Retinal pigment epithelial cell (primary cell): ENCODE data around the gene ZNF595.
"Not testable (repeated sequence)": the region's sequence is repeated elsewhere in the genome, so short reads cannot be mapped to it uniquely, and the experiment has no call there.

Source experiments
- DNase-seq: peaks from one replicate; pipeline ENCODE4 v3.0.0-alpha.2; 2010; ENCODE audit warnings: low read depth
- H3K4me3 ChIP-seq: 2 replicates; pipeline ENCODE4 v1.5.1; 2011; ENCODE audit warnings: mild to moderate bottlenecking, low read length, control low read depth, moderate library complexity
- TF ChIP-seq, protein P1 (sequence below): conservative IDR thresholded peaks from 2 replicates; pipeline ENCODE4 v1.5.1; 2011; ENCODE audit warnings: low read depth, low read length, control low read depth, inconsistent platforms

The ZNF595 gene

GRCh38 chr4:112771-113170 is 59.6 kb downstream of the ZNF595 start:
- no peak overlapping the region for H3K4me3 ChIP-seq
- no peak for DNase-seq
- TF ChIP-seq, protein P1, sequence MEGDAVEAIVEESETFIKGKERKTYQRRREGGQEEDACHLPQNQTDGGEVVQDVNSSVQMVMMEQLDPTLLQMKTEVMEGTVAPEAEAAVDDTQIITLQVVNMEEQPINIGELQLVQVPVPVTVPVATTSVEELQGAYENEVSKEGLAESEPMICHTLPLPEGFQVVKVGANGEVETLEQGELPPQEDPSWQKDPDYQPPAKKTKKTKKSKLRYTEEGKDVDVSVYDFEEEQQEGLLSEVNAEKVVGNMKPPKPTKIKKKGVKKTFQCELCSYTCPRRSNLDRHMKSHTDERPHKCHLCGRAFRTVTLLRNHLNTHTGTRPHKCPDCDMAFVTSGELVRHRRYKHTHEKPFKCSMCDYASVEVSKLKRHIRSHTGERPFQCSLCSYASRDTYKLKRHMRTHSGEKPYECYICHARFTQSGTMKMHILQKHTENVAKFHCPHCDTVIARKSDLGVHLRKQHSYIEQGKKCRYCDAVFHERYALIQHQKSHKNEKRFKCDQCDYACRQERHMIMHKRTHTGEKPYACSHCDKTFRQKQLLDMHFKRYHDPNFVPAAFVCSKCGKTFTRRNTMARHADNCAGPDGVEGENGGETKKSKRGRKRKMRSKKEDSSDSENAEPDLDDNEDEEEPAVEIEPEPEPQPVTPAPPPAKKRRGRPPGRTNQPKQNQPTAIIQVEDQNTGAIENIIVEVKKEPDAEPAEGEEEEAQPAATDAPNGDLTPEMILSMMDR = no peak

DNA sequence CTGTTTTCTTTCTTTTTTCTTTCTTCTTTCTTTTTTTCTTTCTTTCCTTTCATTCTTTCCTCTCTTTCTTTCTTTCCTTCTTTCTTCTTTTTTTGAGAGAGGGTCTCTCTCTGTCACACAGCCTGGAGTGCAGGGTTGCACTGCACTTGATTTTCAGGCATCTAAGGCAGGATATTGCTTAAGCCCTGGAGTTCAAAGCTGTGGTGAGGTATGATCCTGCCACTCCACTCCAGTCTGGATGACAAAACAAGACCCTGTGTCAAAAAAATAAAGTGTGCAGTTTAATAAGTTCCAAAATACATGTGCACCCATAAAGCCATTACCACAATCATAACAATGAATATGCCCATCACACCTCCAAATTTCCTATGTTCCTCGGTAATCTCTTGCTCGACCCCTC is 60.6 kb downstream of the ZNF595 start:
- TF ChIP-seq, protein P1 = no peak
- no peak for DNase-seq
- no peak overlapping the region for H3K4me3 ChIP-seq

GRCh38 chr4:114149-114548 is 61.0 kb downstream of the ZNF595 start:
- H3K4me3 ChIP-seq = no peak overlapping the region
- TF ChIP-seq, protein P1 = no peak
- DNase-seq = no peak

GRCh38 chr4:116499-116898 is 63.4 kb downstream of the ZNF595 start:
- TF ChIP-seq, protein P1 = no peak
- no peak for DNase-seq
- H3K4me3 ChIP-seq = no peak overlapping the region

- H3K4me3 ChIP-seq = no peak overlapping the region
Observed at GRCh38 chr4:120616-121015, 67.5 kb downstream of the ZNF595 start.

DNA sequence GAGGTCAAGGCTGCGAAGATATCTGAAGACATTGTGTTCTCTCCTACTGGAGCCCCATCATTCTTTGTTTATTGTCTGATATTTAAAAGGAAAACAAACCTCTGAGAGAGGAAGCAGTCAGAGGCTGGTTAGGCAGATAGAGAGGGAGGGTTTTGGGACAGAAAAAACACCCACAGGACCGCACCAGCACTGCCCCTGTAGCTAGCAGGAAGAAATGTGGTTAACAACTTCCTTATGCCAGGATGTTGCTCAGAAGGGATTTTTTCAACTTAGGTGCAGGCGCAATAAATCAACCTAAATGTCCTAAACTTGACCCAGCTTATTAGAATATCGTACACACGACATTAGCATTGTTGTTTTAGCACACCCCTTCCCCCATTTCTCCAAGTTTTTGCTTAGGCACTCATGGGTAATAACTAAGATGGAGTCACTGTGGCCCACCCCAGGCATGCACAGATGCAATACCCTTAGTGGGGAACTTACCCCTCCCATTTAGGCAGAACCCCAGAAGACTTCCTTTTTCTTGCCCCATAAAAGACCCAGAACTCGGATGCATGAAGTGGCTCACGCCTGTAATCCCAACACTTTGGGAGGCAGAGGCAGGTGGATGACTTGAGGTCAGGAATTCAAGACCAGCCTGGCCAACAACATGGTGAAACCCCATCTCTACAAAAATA is 68.4 kb downstream of the ZNF595 start:
- DNase-seq = no peak
- no peak overlapping the region for H3K4me3 ChIP-seq

More at GRCh38 chr4:120616-121015, 67.5 kb downstream of the ZNF595 start:
- DNase-seq = no peak
- TF ChIP-seq, protein P1 = no peak

DNA sequence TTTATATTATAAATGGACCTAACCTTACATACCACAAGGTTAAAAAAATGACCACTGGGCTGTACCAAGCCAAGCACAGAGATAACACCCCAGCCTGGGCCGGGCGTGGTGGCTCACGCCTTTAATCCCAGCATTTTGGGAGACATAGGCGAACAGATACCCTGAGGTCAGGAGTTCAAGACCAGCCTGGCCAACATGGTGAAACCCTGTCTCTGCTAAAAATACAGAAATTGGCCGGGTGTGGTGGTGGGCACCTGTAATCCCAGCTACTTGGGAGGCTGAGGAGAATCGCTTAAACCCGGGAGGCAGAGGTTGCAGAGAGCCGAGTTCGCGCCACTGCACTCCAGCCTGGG is 70.8 kb downstream of the ZNF595 start:
- H3K4me3 ChIP-seq = peak overlapping the region; percentile 91
- DNase-seq = not testable (repeated sequence)

More for the DNA sequence above, 68.4 kb downstream of the ZNF595 start:
- TF ChIP-seq, protein P1 = no peak
